Gastrocnemius medialis (tissue), 4 donors: ENCODE results near the gene PTPA. TPM values are rescaled to one million over a fixed set of nuclear protein-coding genes. Genes with fewer than 3 reads are reported as not detected.
"Not testable (repeated sequence)": the region's sequence is repeated elsewhere in the genome, so short reads cannot be mapped to it uniquely, and the experiment has no call there.

Experiments
- ATAC-seq, 2 donors: fragments of 150-250 bp; one replicate each; pipeline ENCODE4 v1.9.1; 2016
- DNase-seq, 2 donors: peaks; one replicate each; pipeline ENCODE4 v3.0.0-alpha.2; 2019
- H3K27ac ChIP-seq, 4 donors: fragments of 200-600 bp; sonication (generic); 1 replicate in 1 of 4; 2 replicates in 3 of 4; pipeline ENCODE4 v1.5.1; 2016 to 2018; ENCODE audit warnings: mild to moderate bottlenecking in 2 of 4, moderate library complexity in 1 of 4
- H3K27me3 ChIP-seq, 3 donors: fragments of 200-600 bp; sonication (generic) in 2 of 3; 1 replicate in 1 of 3; 2 replicates in 2 of 3; pipeline versions ENCODE4 v1.5.1 to v1.6.0; 2016 to 2019; ENCODE audit warnings: mild to moderate bottlenecking in 1 of 3, moderate library complexity in 1 of 3
- H3K36me3 ChIP-seq, 2 donors: fragments of 200-600 bp; sonication (generic) in 1 of 2; one replicate each; pipeline ENCODE4 v1.5.1; 2017 to 2018
- H3K4me1 ChIP-seq, 2 donors: fragments of 200-600 bp; sonication (generic) in 1 of 2; one replicate each; pipeline ENCODE4 v1.5.1; 2016 to 2017; ENCODE audit warnings: mild to moderate bottlenecking in 2 of 2
- H3K4me3 ChIP-seq, 4 donors: fragments of 200-600 bp; sonication (generic) in 3 of 4; 1 replicate in 1 of 4; 2 replicates in 3 of 4; pipeline ENCODE4 v1.5.1; 2016 to 2019; ENCODE audit warnings: mild to moderate bottlenecking in 2 of 4
- H3K9me3 ChIP-seq, 3 donors: fragments of 200-600 bp; sonication (generic) in 2 of 3; 1 replicate in 1 of 3; 2 replicates in 2 of 3; pipeline ENCODE4 v1.5.1; 2016 to 2019
- POLR2A ChIP-seq, 2 donors: fragments of 450-650 bp; IDR thresholded peaks; one replicate each; pipeline ENCODE4 v1.6.1; 2017; ENCODE audit warnings: antibody characterized with exemption in 2 of 2, mild to moderate bottlenecking in 2 of 2, moderate library complexity in 2 of 2
- in situ Hi-C, 4 donors: fragments of 200-750 bp; cut with MboI; loops; one replicate each; pipeline versions ENCODE4 v1.15.0 to v1.8.0; 2017; ENCODE audit warnings: low sequenced_read_pairs in 4 of 4
- intact Hi-C: fragments of 100-400 bp; cut with DNase I; formaldehyde crosslinking; loops from one replicate; pipeline ENCODE4 v1.15.1; 2023; ENCODE audit warnings: low total_unique reads
- total RNA-seq, 4 donors: library from RNA; depleted of rRNA; stranded (reverse); fragments of >200 nt; gene quantifications; one replicate each; pipeline versions ENCODE4 v1.1.0 to v1.2.3, GENCODE V29; 2016
- TF ChIP-seq, protein P1 (sequence below), 5 experiments: fragments of 450-650 bp in 3 of 5; fragments of 200-600 bp in 2 of 5; sonication (generic) in 2 of 5; IDR thresholded peaks in 4 of 5; conservative IDR thresholded peaks in 1 of 5; 1 replicate in 4 of 5; 2 replicates in 1 of 5; pipeline ENCODE4 v1.5.1; 2016 to 2019; ENCODE audit warnings: antibody characterized with exemption in 5 of 5, mild to moderate bottlenecking in 3 of 5, moderate library complexity in 3 of 5

PTPA gene
- total RNA-seq, 4 donors from 2014 or later, result 37.6 to 71.6 (median 53.5) TPM

DNA sequence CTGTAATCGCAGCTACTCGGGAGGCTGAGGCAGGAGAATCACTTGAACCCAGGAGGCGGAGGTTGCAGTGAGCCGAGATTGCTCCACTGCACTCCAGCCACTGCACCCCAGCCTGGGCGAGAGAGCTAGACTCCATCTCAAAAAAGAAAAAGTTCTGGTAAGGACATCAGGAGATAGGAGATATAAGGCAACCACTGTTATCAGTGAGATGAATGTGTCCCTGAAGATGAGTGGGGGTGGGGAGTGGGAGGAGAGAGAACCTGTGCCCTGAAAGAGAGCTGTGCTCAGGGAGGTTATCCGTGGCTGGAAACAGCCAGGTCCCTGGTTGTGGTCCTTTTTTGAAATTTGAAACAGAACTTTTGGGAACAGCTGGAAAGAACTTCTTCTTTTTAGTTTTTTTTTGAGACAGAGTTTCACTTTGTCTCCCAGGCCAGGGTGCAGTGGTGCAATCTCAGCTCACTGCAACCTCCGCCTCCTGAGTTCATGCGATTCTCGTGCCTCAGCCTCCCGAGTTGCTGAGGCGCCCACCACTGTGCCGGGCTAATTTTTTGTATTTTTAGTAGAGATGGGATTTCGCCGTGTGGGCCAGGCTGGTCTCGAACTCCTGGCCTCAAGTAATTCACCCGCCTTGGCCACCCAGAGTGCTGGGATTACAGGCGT, 2.6 kb downstream of the PTPA start:
- TF ChIP-seq, protein P1, sequence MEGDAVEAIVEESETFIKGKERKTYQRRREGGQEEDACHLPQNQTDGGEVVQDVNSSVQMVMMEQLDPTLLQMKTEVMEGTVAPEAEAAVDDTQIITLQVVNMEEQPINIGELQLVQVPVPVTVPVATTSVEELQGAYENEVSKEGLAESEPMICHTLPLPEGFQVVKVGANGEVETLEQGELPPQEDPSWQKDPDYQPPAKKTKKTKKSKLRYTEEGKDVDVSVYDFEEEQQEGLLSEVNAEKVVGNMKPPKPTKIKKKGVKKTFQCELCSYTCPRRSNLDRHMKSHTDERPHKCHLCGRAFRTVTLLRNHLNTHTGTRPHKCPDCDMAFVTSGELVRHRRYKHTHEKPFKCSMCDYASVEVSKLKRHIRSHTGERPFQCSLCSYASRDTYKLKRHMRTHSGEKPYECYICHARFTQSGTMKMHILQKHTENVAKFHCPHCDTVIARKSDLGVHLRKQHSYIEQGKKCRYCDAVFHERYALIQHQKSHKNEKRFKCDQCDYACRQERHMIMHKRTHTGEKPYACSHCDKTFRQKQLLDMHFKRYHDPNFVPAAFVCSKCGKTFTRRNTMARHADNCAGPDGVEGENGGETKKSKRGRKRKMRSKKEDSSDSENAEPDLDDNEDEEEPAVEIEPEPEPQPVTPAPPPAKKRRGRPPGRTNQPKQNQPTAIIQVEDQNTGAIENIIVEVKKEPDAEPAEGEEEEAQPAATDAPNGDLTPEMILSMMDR (IDR thresholded peaks at IDR 0.05 in 4 of 5, conservative IDR thresholded peaks at IDR 0.05 in 1 of 5), result no peak
- TF ChIP-seq POLR2A (IDR thresholded peaks at IDR 0.05), result no peak
- ATAC-seq (no peak), DNase-seq (no peak)
- H3K36me3 ChIP-seq, result no peaks in the 10 kb centered on the region
- no peaks in the 10 kb centered on the region for H3K27me3 ChIP-seq
- in situ Hi-C loops (no loop called here), intact Hi-C loops (no loop called here)
- peak overlapping the region in 2 of 4 donors; percentile 65 to 69 for H3K27ac ChIP-seq
- peaks cover 33 to 48% of the 10 kb centered on the region in 2 donors for H3K4me1 ChIP-seq
- no peaks in the 10 kb centered on the region for H3K9me3 ChIP-seq
- no peak overlapping the region for H3K4me3 ChIP-seq

DNA sequence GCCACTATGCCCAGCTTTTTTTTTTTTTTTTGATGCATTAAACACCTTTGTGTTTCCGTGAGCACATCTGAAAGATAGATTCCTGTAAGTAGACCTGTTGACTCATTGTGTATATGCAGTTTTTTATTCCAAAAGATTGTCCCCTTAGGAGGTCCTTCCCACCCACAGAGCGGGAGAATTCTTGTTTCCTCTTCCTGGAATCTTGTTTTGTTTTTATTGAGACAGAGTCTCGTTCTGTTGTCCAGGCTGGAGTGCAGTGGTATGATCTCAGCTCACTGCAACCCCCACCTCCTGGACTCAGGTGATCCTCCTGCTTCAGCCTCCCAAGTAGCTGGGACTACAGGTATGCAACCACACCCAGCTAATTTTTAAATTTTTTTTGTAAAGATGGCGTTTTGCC, 7.6 kb downstream of the PTPA start:
- TF ChIP-seq, protein P1 (IDR thresholded peaks at IDR 0.05 in 4 of 5, conservative IDR thresholded peaks at IDR 0.05 in 1 of 5), result no peak
- no peak for TF ChIP-seq POLR2A (IDR thresholded peaks at IDR 0.05)
- H3K4me1 ChIP-seq, result peaks cover 45 to 61% of the 10 kb centered on the region in 2 donors
- H3K27me3 ChIP-seq, result no peaks in the 10 kb centered on the region
- in situ Hi-C loops (no loop called here), intact Hi-C loops (no loop called here)
- DNase-seq (no peak), ATAC-seq (no peak)
- H3K9me3 ChIP-seq, result no peaks in the 10 kb centered on the region
- no peak overlapping the region for H3K4me3 ChIP-seq
- H3K36me3 ChIP-seq, result peaks cover 0 to 12% of the 10 kb centered on the region in 2 donors
- H3K27ac ChIP-seq, result peak overlapping the region in 1 of 4 donors; percentile 31

DNA sequence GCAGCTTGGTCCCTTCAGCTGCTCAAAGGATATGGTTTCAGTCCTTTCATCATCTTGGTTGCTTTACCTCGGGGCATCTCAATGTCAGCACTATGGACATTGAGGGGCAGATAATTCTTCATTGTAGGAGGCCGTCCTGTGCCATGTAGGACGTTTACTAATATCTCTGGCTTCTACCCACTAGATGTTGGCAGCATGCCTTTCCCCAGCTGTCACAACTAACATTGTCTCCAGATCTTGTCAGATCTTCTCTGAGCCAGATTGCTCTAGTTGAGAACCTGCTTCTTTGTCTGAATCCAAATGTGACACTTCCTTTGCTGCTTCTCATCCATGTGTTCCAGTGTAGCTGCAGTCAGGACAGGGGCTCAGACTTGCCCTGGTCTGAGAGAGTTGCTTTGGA, 10.3 kb downstream of the PTPA start:
- Histone ChIP-seq H3K27me3 (no peaks in the 10 kb centered on the region), H3K36me3 (peaks cover 0 to 24% of the 10 kb centered on the region in 2 donors), H3K9me3 (no peaks in the 10 kb centered on the region), H3K27ac (peak overlapping the region; percentile 81 to 88 (median 84)), H3K4me3 (no peak overlapping the region), H3K4me1 (peaks cover 43 to 51% of the 10 kb centered on the region in 2 donors)
- TF ChIP-seq POLR2A (IDR thresholded peaks at IDR 0.05), result no peak
- TF ChIP-seq, protein P1 (IDR thresholded peaks at IDR 0.05 in 4 of 5, conservative IDR thresholded peaks at IDR 0.05 in 1 of 5), result no peak
- peak; percentile 59 to 85 for DNase-seq
- intact Hi-C loops (no loop called here), in situ Hi-C loops (no loop called here)
- ATAC-seq, result peak; percentile 85 to 94

DNA sequence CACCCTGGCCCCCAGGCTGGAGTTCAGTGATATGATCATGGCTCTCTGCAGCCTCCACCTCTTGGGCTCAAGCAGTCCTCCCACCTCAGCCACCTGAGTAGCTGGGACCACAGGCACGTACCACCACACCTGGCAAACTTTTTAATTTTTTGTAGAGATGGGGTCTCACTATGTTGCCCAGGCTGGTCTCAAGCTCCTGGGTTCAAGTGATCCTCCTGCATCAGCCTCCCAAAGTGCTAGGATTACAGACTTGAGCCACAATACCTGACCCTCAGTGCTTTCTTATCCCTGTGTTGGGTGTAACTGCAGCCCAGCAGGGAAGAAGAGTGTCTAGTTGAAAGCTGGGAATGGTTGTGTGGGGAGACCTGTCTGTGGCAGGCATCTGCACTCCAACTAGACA, 10.9 kb downstream of the PTPA start:
- H3K9me3 ChIP-seq, result no peaks in the 10 kb centered on the region
- H3K4me3 ChIP-seq, result no peak overlapping the region
- TF ChIP-seq, protein P1 (IDR thresholded peaks at IDR 0.05 in 4 of 5, conservative IDR thresholded peaks at IDR 0.05 in 1 of 5), result no peak
- TF ChIP-seq POLR2A (IDR thresholded peaks at IDR 0.05), result no peak
- DNase-seq (no peak), ATAC-seq (no peak)
- peak overlapping the region; percentile 81 to 88 (median 84) for H3K27ac ChIP-seq
- H3K27me3 ChIP-seq, result no peaks in the 10 kb centered on the region
- peaks cover 43 to 57% of the 10 kb centered on the region in 2 donors for H3K4me1 ChIP-seq
- intact Hi-C loops, result no loop called here
- H3K36me3 ChIP-seq, result peaks cover 0 to 24% of the 10 kb centered on the region in 2 donors
- in situ Hi-C loops, result no loop called here

DNA sequence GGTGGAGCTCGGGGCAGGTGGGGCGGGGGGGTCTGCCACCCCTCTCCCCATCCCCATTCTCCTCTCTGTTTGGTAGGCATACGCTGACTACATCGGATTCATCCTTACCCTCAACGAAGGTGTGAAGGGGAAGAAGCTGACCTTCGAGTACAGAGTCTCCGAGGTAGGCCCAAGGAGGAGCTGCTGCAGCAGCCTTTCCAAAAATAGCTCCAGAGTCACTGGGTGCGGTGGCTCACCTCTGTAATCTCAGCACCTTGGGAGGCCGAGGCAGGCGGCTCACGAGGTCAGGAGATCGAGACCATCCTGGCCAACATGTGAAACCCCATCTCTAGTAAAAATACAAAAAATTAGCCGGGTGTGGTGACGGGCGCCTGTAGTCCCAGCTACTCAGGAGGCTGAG, 11.8 kb downstream of the PTPA start:
- H3K9me3 ChIP-seq, in situ Hi-C loops, H3K4me3 ChIP-seq, H3K27me3 ChIP-seq, intact Hi-C loops: not testable (repeated sequence)
- Histone ChIP-seq H3K27ac (peak overlapping the region; percentile 81 to 88 (median 84)), H3K36me3 (peaks cover 0 to 24% of the 10 kb centered on the region in 2 donors), H3K4me1 (peaks cover 43 to 59% of the 10 kb centered on the region in 2 donors)
- peak in 1 of 2 donors; percentile 19 for ATAC-seq
- DNase-seq, result peak in 1 of 2 donors; percentile 54
